HL-60/S4 treated with retinoic acid at 250 ng/mL for 4 days and 3 days (cell line): ENCODE data around the gene KLRD1.
"Not testable (repeated sequence)": the region's sequence is repeated elsewhere in the genome, so short reads cannot be mapped to it uniquely, and the experiment has no call there.

Experiments
- in situ Hi-C: fragments of 300-500 bp; cut with MboI; formaldehyde crosslinking; loops from 2 replicates; pipeline ENCODE4 v1.7.0; 2022; ENCODE audit warnings: low sequenced_read_pairs

Gene KLRD1, protein sequence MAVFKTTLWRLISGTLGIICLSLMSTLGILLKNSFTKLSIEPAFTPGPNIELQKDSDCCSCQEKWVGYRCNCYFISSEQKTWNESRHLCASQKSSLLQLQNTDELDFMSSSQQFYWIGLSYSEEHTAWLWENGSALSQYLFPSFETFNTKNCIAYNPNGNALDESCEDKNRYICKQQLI

DNA sequence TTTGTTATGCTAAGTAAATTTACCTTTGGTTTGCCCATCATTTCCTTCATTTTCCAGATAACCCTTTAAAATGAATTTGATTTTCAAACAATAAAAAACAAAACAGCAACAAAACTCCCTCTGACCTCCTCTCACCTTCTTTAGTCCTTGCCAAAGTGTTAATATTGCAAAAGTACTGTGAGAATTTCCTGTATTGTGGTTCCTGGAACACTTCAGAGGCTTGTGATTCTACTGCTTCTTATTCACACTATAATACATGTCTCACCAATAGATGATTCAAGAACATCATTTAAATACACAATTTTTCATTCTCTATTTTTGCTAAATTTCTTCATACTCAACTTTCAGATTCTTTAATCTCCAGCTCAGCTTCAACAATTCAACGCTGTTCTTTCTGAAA lies at the start of gene KLRD1:
Gene KLRD1, plus strand, starts transcription at position 241 of the 400 bp plus-strand sequence. CDS start 208 bp downstream, outside the sequence.
- in situ Hi-C loops: no loop called here

DNA sequence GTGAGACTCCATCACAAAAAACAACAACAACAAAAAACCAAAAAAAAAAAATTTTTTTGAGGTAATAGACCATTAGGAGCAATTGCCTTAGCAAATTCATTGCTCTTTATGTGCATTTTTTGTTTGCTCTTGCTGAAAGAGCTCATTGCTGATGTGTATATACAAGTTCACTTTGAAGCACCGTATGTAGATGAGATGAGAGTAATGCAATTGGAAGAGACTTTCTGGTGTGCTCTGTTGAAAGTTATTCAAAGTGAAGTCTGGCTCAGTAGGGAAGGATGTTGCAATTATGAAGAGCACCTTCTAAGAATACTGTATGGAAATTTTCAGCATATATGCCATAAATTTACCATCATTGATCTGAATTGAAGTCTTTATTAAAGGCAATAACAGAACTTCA lies 46.7 kb upstream of the KLRD1 start:
- in situ Hi-C loops: no loop called here

DNA sequence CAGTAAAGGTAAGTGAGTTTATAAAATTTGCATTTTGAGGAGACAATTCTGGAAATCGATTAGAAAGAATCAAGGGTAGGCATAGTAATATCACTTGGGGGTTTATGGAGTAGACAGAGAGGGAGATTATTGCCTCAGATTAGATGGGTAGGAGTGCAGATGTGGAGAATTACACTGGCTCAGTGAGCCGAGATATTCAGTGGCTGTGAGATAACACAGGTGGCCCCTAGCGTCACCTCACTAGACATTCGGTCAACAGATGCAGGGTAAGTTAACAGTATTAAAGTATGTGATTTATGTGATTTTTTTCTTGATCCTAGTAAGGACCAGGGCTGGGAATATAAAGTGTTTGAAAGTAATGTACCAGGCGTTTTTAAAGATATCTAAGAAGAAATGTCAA lies 39.6 kb upstream of the KLRD1 start:
- in situ Hi-C loops: no loop called here

DNA sequence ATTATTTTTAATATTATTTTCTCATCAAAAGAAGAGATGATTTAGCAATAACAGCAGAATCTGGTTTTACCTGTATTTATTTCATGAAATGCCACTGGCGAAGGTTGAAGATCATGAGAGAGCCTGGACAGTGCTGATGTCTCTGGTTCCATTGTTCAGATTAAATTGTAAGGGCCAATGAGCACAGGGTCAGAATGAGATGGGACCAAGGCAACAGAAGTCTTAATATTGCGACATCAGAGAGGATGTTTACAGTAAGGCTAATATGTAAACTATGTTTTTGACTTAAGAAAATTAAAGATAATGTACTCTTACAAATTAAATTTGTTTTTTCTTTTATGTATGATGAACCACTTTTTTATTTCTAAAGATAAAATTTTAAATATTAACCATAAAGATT lies 35.2 kb upstream of the KLRD1 start:
- in situ Hi-C loops: no loop called here

DNA sequence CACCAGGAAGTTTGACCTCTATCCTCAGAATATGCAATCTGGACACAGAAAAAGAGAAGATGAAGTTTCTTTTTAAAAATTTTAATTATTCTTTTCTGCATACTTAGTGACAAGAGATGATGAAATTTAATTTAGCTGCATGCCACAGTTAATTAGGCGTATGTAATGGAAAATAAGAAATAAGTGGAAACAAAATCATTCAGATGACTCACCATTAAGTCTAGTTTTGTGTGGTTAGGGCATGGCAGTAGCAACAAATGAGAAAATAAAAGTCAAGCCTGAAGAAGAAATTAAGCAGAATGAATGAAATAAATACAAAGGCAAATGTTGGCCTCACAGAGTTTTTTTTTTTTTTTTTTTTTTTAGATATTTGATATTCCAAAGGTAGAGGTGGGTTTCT lies 30.9 kb upstream of the KLRD1 start:
- in situ Hi-C loops: no loop called here

DNA sequence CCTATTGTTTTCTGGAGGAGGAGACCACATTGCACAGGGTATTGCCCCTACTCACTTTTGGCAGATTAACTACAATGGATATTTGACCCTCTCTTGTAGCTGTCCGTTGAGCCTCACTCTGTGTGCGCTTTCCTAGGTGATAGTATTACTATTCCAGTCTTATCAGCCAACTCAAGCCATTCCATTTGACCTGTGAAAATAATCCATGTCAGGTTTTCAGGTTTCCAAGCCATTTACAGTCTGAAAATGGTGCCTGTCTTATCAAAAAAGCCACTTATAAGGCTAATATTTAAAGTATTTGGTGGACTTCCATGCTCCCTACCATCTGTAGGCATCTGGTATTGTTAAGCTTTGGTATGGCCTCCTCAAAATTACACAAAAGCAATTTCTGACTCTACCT lies 29.6 kb upstream of the KLRD1 start:
- in situ Hi-C loops: no loop called here

DNA sequence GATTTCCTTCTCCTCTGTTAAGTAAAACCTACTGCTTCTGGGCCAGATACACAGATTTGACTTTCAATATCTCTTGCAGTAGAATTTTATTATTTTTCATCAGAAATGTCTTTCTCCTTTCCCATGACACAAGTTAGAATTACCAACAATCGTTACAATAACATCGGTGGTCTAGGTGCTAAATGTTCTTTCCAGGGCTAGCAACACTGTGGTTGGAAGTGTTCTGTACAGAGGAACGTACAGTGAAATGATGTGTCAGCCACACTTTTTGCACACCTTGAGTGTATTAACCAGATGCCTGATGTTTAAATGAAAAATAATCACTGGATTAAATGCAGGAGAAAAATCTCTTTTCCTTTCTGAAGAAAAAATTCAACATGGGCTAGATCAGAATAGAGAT lies 27.7 kb upstream of the KLRD1 start:
- in situ Hi-C loops: no loop called here

DNA sequence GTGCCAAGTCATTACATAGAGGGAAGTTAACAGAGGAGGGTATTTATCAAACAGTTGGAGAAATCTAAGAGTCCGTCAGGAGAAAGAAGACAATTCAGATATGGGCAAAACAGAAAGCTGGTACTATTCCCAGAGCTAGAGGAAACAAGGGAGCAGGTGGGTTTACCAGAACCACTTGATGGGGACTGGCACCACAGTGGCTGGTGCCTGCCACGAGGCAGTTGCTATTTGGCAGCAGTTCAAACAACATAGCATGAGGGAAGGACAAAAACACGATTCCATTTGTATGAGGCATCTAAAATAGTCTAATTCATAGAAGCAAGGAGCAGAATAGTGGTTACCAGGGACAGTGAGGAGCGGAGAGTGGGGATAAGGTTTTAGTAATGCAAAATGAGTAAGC lies 24.6 kb upstream of the KLRD1 start:
- in situ Hi-C loops: no loop called here

DNA sequence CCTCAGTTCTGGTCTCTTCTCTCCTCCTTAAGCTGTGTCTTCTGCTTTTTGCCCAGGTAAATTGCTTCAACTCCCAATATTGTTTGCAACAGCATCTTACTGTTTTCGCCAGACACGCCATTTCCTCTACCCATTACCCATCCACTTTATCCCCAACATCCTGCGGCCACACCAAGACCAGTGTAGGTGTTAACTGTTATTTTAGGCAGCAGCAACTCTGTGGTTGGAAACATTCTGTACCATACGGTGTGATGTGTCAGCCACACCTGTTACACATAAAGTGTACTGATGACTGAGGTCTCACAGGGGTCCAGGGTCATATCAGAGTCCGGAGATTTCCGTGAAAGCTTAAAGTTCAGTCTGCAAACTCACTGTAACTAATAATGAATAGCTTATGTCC lies 21.8 kb upstream of the KLRD1 start:
- in situ Hi-C loops: no loop called here

DNA sequence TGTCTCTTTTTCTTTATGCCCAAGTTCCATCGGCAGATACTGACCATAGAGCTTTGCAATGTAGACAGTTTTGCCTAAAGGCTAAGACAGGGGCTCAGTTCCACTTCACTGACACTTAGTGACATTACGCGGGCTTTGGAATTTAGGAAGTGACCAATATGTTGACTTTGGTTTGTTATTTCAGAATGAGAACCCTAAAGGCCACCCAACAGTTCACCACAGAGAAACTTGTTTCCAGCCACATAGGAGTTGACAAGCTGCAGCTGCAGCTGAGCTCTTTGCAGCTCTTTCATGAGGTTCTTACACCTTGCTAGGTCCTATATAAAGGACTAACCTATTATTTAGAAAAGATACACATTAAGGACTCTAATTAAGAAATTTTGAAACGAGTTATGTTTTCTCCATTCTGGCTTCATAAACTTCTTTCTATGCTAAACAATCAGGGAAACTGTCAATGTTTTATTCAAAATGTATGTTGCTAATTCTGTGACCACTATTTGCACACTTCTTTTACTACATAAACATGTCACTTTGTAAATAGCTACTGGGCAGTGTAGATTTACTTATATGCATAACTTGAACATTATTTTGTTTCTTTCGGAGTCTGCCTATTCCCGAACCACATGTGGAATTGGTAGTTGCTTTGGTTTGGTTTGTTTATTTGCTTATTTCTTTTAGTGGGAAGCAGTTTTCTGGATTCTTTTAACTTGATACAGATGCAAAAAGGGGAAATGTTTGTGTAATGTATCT lies 18.5 kb upstream of the KLRD1 start:
- in situ Hi-C loops: no loop called here

DNA sequence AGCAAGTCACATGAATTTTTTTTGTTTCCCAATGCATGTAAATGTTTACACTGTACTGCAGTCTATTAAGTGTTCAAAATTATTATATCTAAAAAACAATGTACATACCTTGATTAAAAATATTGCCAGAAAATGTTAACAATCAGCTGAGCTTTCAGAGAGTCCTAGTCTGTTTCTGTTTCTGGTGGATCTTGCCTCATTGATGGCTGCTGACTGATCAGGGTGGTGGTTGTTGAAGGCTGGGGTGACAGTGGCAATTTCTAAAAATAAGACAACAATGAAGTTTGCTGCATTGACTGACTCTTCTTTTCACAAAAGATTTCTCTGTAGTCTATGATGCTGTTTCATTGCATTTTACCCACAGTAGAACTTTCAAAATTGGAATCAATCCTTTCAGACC lies 16.6 kb upstream of the KLRD1 start:
- in situ Hi-C loops: no loop called here

DNA sequence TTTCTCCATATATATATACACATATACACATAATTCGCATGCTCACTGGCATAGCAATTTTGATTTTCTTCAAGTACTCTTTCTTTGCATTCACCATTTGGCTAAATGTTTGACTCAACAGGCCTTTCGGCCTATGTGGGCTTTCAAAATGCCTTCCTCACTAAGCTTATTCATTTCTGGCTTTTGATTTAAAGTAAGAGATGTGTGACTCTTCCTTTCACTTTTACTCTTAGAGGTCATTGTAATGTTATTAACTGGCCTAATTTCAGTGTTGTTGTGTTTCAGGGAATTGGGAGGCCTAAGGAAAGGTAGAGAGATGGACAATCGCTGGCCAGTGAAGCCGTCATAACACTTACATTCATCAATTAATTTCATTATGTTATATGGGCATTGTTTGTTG lies 14.5 kb upstream of the KLRD1 start:
- in situ Hi-C loops: no loop called here

DNA sequence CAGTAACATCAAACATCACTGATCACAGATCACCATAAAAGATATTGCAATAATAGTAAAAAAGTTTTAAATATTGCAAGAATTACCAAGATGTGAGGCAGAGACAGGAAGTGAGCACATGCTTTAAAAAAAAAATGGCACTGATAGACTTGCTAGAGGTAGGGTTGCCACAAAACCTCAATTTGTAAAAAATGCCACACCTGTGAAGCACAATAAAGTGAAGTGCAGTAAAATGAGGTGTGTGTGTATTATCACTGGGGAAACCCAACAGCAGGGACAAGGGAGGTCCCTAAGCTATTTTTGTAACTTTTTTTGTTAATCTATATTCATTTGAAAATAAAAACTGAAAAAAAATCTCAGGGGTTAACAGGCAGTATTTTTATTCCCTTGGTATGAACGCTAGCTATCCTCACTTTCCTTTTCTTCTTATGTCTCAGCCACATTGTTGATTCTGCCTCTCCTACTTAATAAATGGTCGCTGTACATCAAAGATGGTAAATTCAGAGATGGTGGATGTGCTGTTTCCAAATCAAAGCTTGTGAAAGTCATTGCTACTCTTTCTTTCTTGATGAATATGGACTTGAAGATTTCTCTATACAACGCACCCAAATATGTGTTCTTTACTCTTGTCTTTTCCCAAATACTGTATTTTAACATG lies 14.0 kb upstream of the KLRD1 start:
- in situ Hi-C loops: no loop called here

DNA sequence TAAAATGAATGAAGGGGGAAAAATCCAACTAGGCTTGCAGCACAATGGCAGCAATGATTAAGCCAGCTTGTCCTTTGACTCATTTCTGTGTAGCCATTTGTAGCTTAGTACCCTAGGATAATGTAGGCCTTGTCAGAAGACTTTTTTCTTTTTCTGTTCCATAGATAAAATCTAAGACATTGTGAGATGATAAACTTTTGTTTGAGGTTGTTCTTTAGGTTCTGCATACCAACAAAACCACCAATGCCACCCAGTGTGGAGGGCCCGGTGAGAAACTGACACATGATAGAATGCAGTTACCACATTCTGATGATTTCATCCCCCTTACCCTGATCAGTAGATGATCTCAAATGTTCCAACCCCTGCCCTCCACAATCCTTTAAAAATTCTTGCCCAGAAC lies 6.6 kb upstream of the KLRD1 start:
- in situ Hi-C loops: no loop called here

DNA sequence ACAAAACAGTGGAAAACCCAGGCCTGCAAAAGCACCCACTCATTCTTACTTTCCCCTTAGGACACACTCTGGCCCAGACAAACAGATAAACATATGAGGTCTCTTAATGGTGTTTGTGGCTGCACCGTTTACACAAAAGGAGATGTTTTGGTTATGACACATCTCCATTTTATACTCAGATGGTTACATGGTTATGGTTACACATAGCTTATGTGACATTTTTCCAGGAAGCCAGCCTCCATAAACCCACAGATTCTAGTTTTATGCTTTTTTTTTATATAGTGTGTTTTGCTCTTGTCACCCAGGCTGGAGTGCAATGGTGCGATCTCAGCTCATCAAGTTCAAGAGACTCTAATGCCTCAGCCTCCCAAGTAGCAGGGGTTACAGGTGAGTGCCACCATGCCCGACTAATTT lies 3.5 kb upstream of the KLRD1 start:
- in situ Hi-C loops: no loop called here

DNA sequence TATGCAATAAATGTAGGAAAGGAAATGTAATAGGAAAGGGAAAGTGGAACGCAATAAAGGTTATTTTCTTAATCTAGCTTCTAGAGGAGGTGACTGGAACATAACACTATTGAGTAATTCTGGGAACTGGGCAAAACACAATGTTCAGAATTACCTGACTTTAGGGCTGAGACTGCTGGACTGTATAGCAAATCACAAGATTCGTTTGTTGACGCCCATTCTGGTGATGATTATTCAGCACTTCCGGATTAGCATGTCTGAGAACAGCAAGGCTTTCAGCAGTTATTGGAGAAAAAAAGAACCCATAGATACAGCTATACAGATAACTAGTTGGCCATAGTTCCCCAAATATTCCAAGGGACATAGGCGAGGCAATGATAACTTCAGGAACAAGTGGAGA lies 2.3 kb upstream of the KLRD1 start:
- in situ Hi-C loops: no loop called here

DNA sequence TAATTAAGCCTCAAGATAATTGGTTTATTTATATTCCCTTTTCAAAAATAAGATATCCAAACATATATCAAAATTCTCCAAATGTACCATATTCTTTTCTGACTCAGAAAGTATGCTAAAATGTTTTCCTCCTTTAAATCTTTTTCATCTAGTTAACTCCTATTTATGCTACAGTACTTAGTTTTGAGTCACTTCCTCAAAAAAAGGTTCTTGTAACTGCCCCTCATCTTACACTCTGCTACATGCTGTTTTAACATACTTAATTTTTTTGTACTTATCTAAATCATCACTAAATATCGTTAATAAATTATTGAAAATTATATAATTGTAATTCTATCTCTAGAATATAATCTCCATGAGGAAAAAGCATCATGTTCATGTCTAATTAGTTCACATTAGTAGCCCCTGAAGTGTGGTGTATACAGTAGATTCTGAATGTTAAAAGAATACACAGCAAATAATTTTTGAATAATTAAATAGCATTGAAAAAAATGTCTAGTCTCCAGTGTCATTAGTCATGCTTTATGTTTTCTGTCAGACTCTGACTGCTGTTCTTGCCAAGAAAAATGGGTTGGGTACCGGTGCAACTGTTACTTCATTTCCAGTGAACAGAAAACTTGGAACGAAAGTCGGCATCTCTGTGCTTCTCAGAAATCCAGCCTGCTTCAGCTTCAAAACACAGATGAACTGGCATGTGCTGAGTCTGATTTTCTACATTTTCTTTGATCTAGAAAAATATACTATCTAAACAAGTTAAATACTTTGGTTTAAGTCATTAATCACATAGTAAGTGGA lies 3.5 kb downstream of the KLRD1 start:
- in situ Hi-C loops: no loop called here

DNA sequence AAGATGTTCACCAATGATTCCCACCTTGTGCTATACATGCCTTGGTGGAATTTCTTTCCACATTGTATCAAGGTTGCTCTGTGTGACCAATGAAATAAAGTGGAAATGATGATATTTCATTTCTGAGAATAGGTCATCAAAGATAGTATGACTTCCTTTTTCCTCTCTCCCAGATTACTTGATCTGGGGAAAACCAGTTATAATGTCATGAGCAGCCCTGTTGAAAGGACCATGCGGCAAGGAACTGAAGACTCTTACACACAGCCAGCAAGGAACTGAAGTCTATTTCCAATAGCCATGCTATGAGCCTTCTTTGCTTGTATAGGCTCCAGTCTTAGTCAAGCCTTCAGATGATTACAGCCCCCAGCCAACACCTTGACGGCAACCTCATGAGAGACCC lies 11.7 kb downstream of the KLRD1 start:
- in situ Hi-C loops: no loop called here

DNA sequence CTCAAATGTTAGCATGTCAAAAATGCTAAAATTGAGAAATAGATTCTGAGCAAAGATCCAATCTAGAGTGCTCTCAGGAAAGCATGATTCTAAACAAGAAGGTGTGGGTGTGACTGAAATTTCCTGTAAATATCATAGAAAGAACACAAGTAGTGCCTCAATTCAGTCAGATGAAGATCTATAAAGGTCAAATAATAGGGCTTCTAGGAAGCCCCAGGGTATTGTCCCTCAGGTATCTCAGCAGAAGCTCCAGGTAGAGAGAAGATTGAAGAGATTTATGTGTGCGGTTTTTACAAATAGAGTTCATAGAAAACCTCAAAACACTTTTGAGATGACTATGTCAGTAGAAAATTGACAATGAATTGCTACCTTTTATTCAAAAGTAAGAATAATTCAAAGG lies 13.0 kb downstream of the KLRD1 start:
- in situ Hi-C loops: no loop called here

DNA sequence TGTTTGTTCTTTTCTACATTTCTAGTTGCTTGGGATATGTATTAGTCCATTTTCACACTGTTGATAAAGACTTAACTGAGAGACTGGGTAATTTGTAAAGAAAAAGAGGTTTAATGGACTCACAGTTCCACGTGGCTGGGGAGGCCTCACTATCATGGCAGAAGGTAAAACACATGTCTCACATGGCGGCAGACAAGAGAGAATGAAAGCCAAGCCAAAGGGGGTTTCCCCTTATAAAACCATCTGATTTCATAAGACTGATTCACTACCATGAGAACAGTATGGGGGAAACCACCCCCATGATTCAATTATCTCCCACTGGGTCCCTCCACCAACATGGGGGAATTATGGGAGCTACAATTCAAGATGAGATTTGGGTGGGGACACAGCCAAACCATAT lies 21.0 kb downstream of the KLRD1 start:
- in situ Hi-C loops: not testable (repeated sequence)

DNA sequence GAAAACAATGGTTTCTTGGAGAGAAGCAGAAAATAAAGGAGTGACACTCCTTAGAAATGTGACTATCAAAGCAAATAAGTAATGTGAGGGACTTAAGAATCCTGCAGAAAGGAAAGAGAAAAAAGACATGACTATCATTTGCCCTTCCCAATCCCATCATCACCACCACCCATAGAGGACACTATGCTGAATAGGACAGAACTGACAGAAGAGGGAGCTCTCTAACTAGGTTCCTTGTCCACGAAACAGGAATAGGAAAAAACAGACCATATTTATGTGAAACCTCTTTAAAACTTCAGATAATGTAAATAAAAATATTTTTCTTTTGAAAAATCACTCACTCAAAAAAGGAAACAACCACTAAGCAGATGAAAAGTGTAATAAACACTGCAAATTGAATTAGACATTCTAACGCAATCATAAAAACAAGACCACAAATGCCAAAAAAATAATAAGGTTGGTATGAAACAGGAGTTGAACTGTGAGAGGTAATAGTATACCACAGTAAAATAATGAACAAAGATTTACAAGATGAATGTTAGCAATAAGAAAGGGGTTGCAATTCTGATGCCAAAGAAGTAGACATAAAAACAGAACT lies 24.1 kb downstream of the KLRD1 start:
- in situ Hi-C loops: no loop called here
